HepG2 (cell line): ENCODE results near the gene NDUFB10. TPM values are rescaled to one million over a fixed set of nuclear protein-coding genes. Genes with fewer than 3 reads are reported as not detected.

ENCODE experiments used
- MXI1 ChIP-seq: IDR thresholded peaks from 3 replicates; pipeline ENCODE4 v1.6.1; 2012; ENCODE audit warnings: low read depth, low read length, inconsistent platforms, borderline replicate concordance
- MYC ChIP-seq: sonication (generic); formaldehyde crosslinking; IDR thresholded peaks from 2 replicates; pipeline ENCODE4 v1.9.0; 2021; ENCODE audit warnings: missing genetic modification reagents, borderline replicate concordance
- PCBP1 ChIP-seq: fragments of 200-400 bp; formaldehyde crosslinking; IDR thresholded peaks from 2 replicates; pipeline ENCODE4 v1.6.1; 2017; ENCODE audit warnings: mild to moderate bottlenecking, low read depth, low read length, borderline replicate concordance
- SIX1 ChIP-seq: sonication (generic); formaldehyde crosslinking; IDR thresholded peaks from 2 replicates; pipeline ENCODE4 v1.4.0; 2020; ENCODE audit warnings: missing genetic modification reagents, borderline replicate concordance
- STAG1 ChIP-seq: sonication (generic); formaldehyde crosslinking; IDR thresholded peaks from 2 replicates; pipeline ENCODE4 v1.4.0; 2020; ENCODE audit warnings: missing genetic modification reagents
- ZNF142 ChIP-seq: sonication (generic); formaldehyde crosslinking; IDR thresholded peaks from 2 replicates; pipeline ENCODE4 v1.4.0; 2020; ENCODE audit warnings: missing genetic modification reagents
- polyA plus RNA-seq, 8 experiments: library from polyadenylated mRNA; depleted of rRNA in 3 of 8; stranded (reverse) in 7 of 8; unstranded in 1 of 8; fragments of >200 nt; fragmentation: Illumina TruSeq in 4 of 8; extraction: Trizol in 4 of 8; gene quantifications; 2 replicates each; pipeline versions ENCODE4 v1.2.1 to v1.2.3, GENCODE V29; 2011 to 2016; ENCODE audit warnings: low read depth in 4 of 8, missing spikeins in 1 of 8, mixed read lengths in 1 of 8; ENCODE audit not compliant: insufficient read depth in 1 of 8
- total RNA-seq, 5 experiments: library from RNA; depleted of rRNA; stranded (reverse); fragments of >200 nt; fragmentation: Illumina TruSeq; extraction: Trizol; gene quantifications; 2 replicates each; pipeline ENCODE4 v1.2.3, GENCODE V29; 2016; ENCODE audit warnings: low read depth in 1 of 5
- TF ChIP-seq, protein P1 (sequence below): sonication (generic); formaldehyde crosslinking; IDR thresholded peaks from one replicate; pipeline ENCODE4 v1.5.1; 2020; ENCODE audit warnings: mild to moderate bottlenecking, missing genetic modification reagents; ENCODE audit errors: not compliant biosample characterization
- TF ChIP-seq, protein P2 (sequence below): sonication (generic); formaldehyde crosslinking; IDR thresholded peaks from 2 replicates; pipeline ENCODE4 v1.5.1; 2020; ENCODE audit warnings: missing genetic modification reagents, mild to moderate bottlenecking, borderline replicate concordance

Gene NDUFB10
- total and polyA plus RNA-seq, 2 of the 13 experiments (the other 11 are each of a cell fraction or from before 2014, with no cell fraction given), result 68.6 to 157 TPM

DNA sequence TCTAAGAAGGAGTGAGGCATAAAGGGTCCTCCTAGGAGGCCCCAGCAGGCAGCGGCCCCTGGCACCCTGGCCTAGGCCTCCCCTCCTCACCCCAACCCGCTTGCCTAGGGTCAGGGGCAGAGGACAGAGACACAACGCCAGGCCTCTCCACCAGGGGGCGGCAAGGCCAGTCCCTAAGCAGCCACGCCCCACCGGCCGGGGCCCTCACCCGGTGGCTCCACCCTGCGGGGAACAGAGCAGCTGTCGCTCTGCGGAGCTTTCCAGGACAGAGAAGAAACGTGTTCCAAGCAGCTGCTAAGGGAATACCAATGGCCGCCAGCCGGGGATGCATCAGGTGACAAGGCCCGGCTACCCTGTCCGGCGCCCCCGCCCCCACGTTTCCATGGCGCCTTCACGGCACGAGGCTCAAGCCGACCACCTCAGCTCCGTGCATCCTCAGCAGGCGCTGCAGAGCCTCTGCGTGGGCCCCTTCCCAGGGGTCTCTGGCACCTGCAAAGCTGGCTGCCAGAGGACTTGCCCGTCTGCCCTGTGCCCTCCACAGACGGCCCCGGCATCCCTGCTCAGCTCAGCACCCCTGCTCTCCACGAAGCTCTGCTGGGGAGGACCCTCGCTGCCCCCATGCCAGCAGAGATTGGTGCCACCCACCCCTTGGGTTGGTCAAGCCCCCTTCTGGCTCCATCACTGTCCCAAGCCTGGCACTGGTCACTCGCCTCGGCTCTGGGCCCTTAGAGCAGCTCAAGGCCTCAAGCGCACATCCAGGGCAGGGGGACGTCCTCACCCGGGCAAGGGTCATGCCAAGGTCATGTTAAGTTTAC is 44.7 kb downstream of the NDUFB10 start (continued):
- TF ChIP-seq, protein P1, sequence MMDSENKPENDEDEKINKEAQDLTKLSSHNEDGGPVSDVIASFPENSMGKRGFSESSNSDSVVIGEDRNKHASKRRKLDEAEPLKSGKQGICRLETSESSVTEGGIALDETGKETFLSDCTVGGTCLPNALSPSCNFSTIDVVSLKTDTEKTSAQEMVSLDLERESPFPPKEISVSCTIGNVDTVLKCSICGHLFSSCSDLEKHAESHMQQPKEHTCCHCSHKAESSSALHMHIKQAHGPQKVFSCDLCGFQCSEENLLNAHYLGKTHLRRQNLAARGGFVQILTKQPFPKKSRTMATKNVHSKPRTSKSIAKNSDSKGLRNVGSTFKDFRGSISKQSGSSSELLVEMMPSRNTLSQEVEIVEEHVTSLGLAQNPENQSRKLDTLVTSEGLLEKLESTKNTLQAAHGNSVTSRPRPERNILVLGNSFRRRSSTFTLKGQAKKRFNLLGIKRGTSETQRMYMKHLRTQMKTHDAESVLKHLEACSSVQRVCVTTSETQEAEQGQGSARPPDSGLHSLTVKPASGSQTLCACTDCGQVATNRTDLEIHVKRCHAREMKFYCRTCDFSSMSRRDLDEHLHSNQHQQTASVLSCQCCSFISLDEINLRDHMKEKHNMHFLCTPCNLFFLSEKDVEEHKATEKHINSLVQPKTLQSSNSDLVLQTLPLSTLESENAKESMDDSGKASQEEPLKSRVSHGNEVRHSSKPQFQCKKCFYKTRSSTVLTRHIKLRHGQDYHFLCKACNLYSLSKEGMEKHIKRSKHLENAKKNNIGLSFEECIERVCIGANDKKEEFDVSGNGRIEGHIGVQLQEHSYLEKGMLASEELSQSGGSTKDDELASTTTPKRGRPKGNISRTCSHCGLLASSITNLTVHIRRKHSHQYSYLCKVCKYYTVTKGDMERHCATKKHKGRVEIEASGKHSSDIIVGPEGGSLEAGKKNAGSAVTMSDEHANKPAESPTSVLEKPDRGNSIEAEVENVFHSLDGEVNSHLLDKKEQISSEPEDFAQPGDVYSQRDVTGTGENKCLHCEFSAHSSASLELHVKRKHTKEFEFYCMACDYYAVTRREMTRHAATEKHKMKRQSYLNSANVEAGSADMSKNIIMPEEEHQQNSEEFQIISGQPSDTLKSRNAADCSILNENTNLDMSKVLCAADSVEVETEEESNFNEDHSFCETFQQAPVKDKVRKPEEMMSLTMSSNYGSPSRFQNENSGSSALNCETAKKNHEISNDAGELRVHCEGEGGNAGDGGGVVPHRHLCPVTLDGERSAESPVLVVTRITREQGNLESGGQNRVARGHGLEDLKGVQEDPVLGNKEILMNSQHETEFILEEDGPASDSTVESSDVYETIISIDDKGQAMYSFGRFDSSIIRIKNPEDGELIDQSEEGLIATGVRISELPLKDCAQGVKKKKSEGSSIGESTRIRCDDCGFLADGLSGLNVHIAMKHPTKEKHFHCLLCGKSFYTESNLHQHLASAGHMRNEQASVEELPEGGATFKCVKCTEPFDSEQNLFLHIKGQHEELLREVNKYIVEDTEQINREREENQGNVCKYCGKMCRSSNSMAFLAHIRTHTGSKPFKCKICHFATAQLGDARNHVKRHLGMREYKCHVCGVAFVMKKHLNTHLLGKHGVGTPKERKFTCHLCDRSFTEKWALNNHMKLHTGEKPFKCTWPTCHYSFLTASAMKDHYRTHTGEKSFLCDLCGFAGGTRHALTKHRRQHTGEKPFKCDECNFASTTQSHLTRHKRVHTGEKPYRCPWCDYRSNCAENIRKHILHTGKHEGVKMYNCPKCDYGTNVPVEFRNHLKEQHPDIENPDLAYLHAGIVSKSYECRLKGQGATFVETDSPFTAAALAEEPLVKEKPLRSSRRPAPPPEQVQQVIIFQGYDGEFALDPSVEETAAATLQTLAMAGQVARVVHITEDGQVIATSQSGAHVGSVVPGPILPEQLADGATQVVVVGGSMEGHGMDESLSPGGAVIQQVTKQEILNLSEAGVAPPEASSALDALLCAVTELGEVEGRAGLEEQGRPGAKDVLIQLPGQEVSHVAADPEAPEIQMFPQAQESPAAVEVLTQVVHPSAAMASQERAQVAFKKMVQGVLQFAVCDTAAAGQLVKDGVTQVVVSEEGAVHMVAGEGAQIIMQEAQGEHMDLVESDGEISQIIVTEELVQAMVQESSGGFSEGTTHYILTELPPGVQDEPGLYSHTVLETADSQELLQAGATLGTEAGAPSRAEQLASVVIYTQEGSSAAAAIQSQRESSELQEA (CRISPR knock-in tag), result peak; percentile 56
- TF ChIP-seq MYC (CRISPR knock-in tag) (peak; percentile 80; the same call in 1 of the 2 replicates), PCBP1 (0 out of 2 replicates have a peak, but pooled peaks have one; percentile 46), MXI1 (peak; percentile 94; the same call in 1 of the 3 replicates), ZNF142 (0 out of 2 replicates have a peak, but pooled peaks have one; percentile 40), SIX1 (CRISPR knock-in tag) (no peak), STAG1 (CRISPR knock-in tag) (peak; percentile 71)
- TF ChIP-seq, protein P2, sequence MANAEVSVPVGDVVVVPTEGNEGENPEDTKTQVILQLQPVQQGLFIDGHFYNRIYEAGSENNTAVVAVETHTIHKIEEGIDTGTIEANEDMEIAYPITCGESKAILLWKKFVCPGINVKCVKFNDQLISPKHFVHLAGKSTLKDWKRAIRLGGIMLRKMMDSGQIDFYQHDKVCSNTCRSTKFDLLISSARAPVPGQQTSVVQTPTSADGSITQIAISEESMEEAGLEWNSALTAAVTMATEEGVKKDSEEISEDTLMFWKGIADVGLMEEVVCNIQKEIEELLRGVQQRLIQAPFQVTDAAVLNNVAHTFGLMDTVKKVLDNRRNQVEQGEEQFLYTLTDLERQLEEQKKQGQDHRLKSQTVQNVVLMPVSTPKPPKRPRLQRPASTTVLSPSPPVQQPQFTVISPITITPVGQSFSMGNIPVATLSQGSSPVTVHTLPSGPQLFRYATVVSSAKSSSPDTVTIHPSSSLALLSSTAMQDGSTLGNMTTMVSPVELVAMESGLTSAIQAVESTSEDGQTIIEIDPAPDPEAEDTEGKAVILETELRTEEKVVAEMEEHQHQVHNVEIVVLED (CRISPR knock-in tag), result peak; percentile 54; the same call in 1 of the 2 replicates
